DMS53 (cell line): ENCODE results near the gene RAVER1.
"Not testable (repeated sequence)": the region's sequence is repeated elsewhere in the genome, so short reads cannot be mapped to it uniquely, and the experiment has no call there.

ENCODE experiments used
- DNase-seq: peaks from one replicate; lab custom pipeline; 2025; lab: John Stamatoyannopoulos, UW

RAVER1 gene

GRCh38 chr19:10332965-10333757 is at the start of gene RAVER1:
Gene RAVER1 (minus strand): TSS chr19:10333529. CDS start chr19:10333507, 22 bp downstream.
- peak; percentile 97 for DNase-seq

GRCh38 chr19:10383223-10383499 is 49.8 kb upstream of the RAVER1 start:
- not testable (repeated sequence) for DNase-seq

- DNase-seq, result peak; percentile 98
Measured at GRCh38 chr19:10380313-10381102, 47.2 kb upstream of the RAVER1 start, which contains the start of gene TYK2. Gene TYK2 (minus strand): TSS chr19:10380572. CDS start chr19:10378406, 2,166 bp downstream.

GRCh38 chr19:10379880-10380312 is 46.6 kb upstream of the RAVER1 start:
- DNase-seq, result peak; percentile 62

- no peak for DNase-seq
Measured at GRCh38 chr19:10378124-10378523, 44.8 kb upstream of the RAVER1 start.

- DNase-seq, result not testable (repeated sequence)
Measured at GRCh38 chr19:10377140-10377640, 43.9 kb upstream of the RAVER1 start.

- DNase-seq, result no peak
Measured at GRCh38 chr19:10374931-10375330, 41.6 kb upstream of the RAVER1 start.

- no peak for DNase-seq
Measured at GRCh38 chr19:10372690-10373089, 39.4 kb upstream of the RAVER1 start.

GRCh38 chr19:10368101-10368803 is 34.9 kb upstream of the RAVER1 start:
- no peak for DNase-seq

GRCh38 chr19:10366950-10367512 is 33.7 kb upstream of the RAVER1 start:
- not testable (repeated sequence) for DNase-seq

- no peak for DNase-seq
Measured at GRCh38 chr19:10365518-10365917, 32.2 kb upstream of the RAVER1 start.

GRCh38 chr19:10364644-10365043 is 31.3 kb upstream of the RAVER1 start:
- DNase-seq, result no peak

GRCh38 chr19:10363789-10364281 is 30.5 kb upstream of the RAVER1 start:
- DNase-seq, result no peak

GRCh38 chr19:10362259-10362658 is 28.9 kb upstream of the RAVER1 start:
- no peak for DNase-seq

GRCh38 chr19:10361569-10362011 is 28.3 kb upstream of the RAVER1 start:
- DNase-seq, result no peak

GRCh38 chr19:10356431-10356830 is 23.1 kb upstream of the RAVER1 start:
- DNase-seq, result no peak

- DNase-seq, result peak; percentile 32
Measured at GRCh38 chr19:10353793-10354391, 20.6 kb upstream of the RAVER1 start.

GRCh38 chr19:10352764-10353671 is 19.7 kb upstream of the RAVER1 start:
- no peak for DNase-seq

GRCh38 chr19:10346509-10346908 is 13.2 kb upstream of the RAVER1 start:
- no peak for DNase-seq

- DNase-seq, result no peak
Measured at GRCh38 chr19:10344780-10345179, 11.5 kb upstream of the RAVER1 start.
